Suprapubic skin (tissue), 4 donors: ENCODE measurements around the gene ARHGAP10.

ENCODE experiments used
- EP300 ChIP-seq: sonication (generic); formaldehyde crosslinking; IDR thresholded peaks from one replicate; pipeline ENCODE4 v1.6.1; 2017; ENCODE audit warnings: antibody characterized with exemption
- POLR2A ChIP-seq, 2 donors: fragments of 450-650 bp; IDR thresholded peaks; one replicate each; pipeline ENCODE4 v1.6.1; 2017; ENCODE audit warnings: antibody characterized with exemption in 2 of 2, mild to moderate bottlenecking in 2 of 2, moderate library complexity in 2 of 2
- POLR2AphosphoS5 ChIP-seq, 3 donors: sonication (generic); formaldehyde crosslinking; IDR thresholded peaks; one replicate each; pipeline ENCODE4 v1.6.1; 2017; ENCODE audit warnings: antibody characterized with exemption in 3 of 3
- TF ChIP-seq, protein P1 (sequence below), 2 donors: fragments of 200-600 bp in 1 of 2; fragments of 450-650 bp in 1 of 2; sonication (generic) in 1 of 2; IDR thresholded peaks; one replicate each; pipeline ENCODE4 v1.5.1; 2016 to 2019; ENCODE audit warnings: antibody characterized with exemption in 2 of 2, mild to moderate bottlenecking in 1 of 2, moderate library complexity in 1 of 2

DNA sequence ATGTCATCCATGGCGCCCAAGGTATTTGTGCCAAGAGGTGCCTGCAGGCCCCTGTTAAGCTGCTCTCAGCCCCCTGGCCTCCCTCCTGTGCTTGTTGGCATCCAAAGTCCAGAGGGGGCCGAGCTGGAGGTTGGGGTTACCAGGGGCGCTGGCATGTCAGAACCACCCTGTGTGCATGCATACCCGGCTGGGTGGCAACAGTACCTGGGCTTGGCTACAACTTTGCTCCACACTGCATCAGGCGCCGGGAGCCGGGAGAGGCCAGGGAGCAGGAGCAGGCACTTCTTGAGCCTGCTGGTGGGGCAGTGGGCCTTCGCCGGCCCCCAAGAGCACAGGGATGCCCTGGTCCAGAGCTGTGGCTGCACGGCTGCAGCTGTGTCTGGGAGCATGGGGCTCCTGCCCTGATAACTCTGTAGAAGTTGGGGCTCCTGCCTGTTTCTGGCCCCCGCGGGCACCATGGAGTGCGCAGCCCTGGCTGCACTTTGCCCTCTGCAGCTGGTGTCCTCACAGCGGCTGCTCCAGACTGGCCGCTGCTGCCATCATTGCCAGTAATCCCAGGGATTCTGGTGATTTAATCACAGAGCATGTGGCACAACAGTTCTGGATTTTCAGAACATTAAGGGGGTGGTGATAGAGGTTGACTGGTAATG is 130.3 kb downstream of the ARHGAP10 start:
- TF ChIP-seq, protein P1, sequence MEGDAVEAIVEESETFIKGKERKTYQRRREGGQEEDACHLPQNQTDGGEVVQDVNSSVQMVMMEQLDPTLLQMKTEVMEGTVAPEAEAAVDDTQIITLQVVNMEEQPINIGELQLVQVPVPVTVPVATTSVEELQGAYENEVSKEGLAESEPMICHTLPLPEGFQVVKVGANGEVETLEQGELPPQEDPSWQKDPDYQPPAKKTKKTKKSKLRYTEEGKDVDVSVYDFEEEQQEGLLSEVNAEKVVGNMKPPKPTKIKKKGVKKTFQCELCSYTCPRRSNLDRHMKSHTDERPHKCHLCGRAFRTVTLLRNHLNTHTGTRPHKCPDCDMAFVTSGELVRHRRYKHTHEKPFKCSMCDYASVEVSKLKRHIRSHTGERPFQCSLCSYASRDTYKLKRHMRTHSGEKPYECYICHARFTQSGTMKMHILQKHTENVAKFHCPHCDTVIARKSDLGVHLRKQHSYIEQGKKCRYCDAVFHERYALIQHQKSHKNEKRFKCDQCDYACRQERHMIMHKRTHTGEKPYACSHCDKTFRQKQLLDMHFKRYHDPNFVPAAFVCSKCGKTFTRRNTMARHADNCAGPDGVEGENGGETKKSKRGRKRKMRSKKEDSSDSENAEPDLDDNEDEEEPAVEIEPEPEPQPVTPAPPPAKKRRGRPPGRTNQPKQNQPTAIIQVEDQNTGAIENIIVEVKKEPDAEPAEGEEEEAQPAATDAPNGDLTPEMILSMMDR (IDR thresholded peaks at IDR 0.05), result no peak
- TF ChIP-seq POLR2AphosphoS5 (IDR thresholded peaks at IDR 0.05), result no peak
- TF ChIP-seq POLR2A (IDR thresholded peaks at IDR 0.05), result no peak
- TF ChIP-seq EP300, result no peak
